Activated CD8-positive, alpha-beta memory T cell treated with anti-CD3 and anti-CD28 coated beads for 1 hour (primary cell): ENCODE data around the gene SFI1.

ENCODE experiments used
- DNase-seq, 2 donors: peaks; one replicate each; pipeline ENCODE4 v3.0.0-alpha.2; 2020; ENCODE audit warnings: low read depth in 1 of 2; ENCODE audit errors: extremely low read depth in 1 of 2

The SFI1 gene

GRCh38 chr22:31615491-31615860 is 119.1 kb downstream of the SFI1 start:
- DNase-seq: no peak

GRCh38 chr22:31615940-31616314 is 119.6 kb downstream of the SFI1 start:
- no peak for DNase-seq

GRCh38 chr22:31616315-31616980 is 120.1 kb downstream of the SFI1 start:
- no peak for DNase-seq

- no peak for DNase-seq
These were observed 121.7 kb downstream of the SFI1 start for GRCh38 chr22:31618057-31618456.

- DNase-seq: no peak
These were observed 122.3 kb downstream of the SFI1 start for GRCh38 chr22:31618471-31619176.

- no peak for DNase-seq
These were observed 123.4 kb downstream of the SFI1 start for GRCh38 chr22:31619611-31620300.

- DNase-seq: no peak
These were observed 124.6 kb downstream of the SFI1 start for GRCh38 chr22:31620756-31621480.

GRCh38 chr22:31621507-31622124 is 125.3 kb downstream of the SFI1 start:
- no peak for DNase-seq

- DNase-seq: no peak
These were observed 126.6 kb downstream of the SFI1 start for GRCh38 chr22:31622980-31623379.

GRCh38 chr22:31623592-31624304 is 127.4 kb downstream of the SFI1 start:
- DNase-seq: no peak

GRCh38 chr22:31625257-31625640 is 128.9 kb downstream of the SFI1 start:
- DNase-seq: no peak

GRCh38 chr22:31625661-31626426 is 129.5 kb downstream of the SFI1 start:
- DNase-seq: no peak

- no peak for DNase-seq
These were observed 130.3 kb downstream of the SFI1 start for GRCh38 chr22:31626427-31627150.

GRCh38 chr22:31627223-31627731 is 130.9 kb downstream of the SFI1 start:
- DNase-seq: no peak

GRCh38 chr22:31628362-31628761 is 132.0 kb downstream of the SFI1 start:
- no peak for DNase-seq

GRCh38 chr22:31628969-31629708 is 132.8 kb downstream of the SFI1 start:
- no peak for DNase-seq

- no peak for DNase-seq
These were observed 133.4 kb downstream of the SFI1 start for GRCh38 chr22:31629741-31630184.
